ENCODE results near the gene NCF2.

The NCF2 gene

DNA sequence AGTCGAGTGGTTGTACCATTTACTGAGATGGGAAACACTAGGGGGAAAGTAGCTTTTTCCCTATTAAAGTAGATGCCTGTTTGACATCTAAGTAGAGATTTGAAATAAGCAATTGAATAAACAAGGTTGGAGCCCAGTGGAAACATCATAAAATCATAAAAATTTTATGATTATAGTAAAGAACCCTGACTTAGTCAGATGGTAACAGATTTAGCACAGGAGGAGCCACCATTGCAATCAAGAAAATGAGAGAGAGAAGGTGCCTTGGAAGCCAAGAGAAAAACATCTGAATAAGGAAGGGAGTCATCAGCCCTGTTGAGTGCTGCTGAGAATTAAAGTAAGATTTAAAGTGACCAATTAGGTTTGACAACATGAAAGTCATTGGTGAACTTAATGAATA is 68.2 kb downstream of the NCF2 start:
- H3K9me3 Mint-ChIP-seq, result no peaks in the 10 kb centered on the region
- no peak overlapping the region for H3K4me3 Mint-ChIP-seq
- H3K27me3 Mint-ChIP-seq, result no peaks in the 10 kb centered on the region
- no peak overlapping the region for H3K27ac Mint-ChIP-seq
- ATAC-seq, result no peak
- H3K36me3 Mint-ChIP-seq, result peaks cover 46% of the 10 kb centered on the region
- H3K4me1 Mint-ChIP-seq, result no peaks in the 10 kb centered on the region

DNA sequence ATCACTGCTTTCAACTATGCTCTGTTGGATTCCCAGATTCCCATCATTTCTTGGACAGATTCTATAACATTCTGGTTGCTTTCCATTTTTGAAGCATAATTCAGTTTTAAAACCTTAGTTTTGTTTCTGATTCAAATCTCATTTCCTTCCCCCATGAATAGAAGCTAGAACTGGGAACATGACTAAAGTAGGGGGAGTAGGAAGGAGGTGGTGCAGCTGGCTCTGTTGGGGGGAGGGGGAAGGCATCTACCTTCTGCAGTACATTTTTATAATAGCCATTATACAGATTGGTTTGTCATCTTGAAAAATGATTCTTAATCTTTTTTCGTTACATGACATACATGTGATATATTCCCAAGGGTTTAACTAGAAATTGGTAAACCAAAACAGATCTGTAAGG is 69.9 kb downstream of the NCF2 start:
- H3K36me3 Mint-ChIP-seq, result peaks cover 52% of the 10 kb centered on the region
- ATAC-seq, result no peak
- H3K27ac Mint-ChIP-seq, result no peak overlapping the region
- H3K9me3 Mint-ChIP-seq, result no peaks in the 10 kb centered on the region
- no peaks in the 10 kb centered on the region for H3K4me1 Mint-ChIP-seq
- no peaks in the 10 kb centered on the region for H3K27me3 Mint-ChIP-seq
- H3K4me3 Mint-ChIP-seq, result no peak overlapping the region

DNA sequence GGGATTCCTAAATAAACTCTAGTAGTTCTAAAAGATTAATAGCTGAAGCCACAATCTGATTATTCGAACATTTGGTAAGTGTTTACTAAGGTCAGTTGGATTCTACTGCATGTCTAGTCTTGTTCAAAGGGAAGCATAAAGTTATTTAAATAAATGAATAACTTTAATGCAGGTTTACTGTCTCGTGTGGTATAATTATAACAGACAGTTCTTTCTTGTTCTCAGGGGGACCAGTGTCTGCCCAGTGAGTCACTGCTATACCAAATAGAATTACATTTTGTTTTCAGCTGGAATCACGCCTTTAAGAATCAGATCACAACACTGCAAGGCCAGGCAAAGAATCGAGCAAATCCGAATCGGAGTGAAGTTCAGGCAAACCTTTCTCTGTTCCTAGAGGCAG is 72.9 kb downstream of the NCF2 start:
- peaks cover 41% of the 10 kb centered on the region for H3K36me3 Mint-ChIP-seq
- H3K9me3 Mint-ChIP-seq, result no peaks in the 10 kb centered on the region
- H3K27me3 Mint-ChIP-seq, result no peaks in the 10 kb centered on the region
- H3K4me3 Mint-ChIP-seq, result no peak overlapping the region
- ATAC-seq, result no peak
- H3K4me1 Mint-ChIP-seq, result no peaks in the 10 kb centered on the region
- no peak overlapping the region for H3K27ac Mint-ChIP-seq

DNA sequence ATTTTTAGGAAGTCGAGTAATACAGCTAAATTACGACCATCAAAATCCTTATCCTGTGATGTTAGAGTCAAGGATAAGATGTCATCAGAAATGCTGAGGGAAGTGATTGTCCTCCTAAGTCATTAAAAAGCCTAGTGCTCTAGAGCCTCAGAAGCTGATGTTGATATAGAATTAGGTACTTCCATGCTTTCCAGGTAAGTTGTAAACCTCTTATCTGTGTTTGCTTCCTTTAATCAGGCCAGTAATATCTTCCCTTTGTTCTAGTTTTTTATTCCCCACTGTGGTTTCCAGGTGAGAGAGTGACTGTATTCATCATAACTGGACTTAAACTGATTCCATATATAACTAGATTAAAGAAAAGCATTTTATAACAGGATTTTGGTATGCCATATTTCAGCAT is 73.5 kb downstream of the NCF2 start:
- Mint-ChIP-seq H3K27ac (no peak overlapping the region), H3K27me3 (no peaks in the 10 kb centered on the region), H3K36me3 (peaks cover 44% of the 10 kb centered on the region), H3K9me3 (no peaks in the 10 kb centered on the region), H3K4me3 (no peak overlapping the region), H3K4me1 (peaks cover 6% of the 10 kb centered on the region)
- ATAC-seq, result no peak

DNA sequence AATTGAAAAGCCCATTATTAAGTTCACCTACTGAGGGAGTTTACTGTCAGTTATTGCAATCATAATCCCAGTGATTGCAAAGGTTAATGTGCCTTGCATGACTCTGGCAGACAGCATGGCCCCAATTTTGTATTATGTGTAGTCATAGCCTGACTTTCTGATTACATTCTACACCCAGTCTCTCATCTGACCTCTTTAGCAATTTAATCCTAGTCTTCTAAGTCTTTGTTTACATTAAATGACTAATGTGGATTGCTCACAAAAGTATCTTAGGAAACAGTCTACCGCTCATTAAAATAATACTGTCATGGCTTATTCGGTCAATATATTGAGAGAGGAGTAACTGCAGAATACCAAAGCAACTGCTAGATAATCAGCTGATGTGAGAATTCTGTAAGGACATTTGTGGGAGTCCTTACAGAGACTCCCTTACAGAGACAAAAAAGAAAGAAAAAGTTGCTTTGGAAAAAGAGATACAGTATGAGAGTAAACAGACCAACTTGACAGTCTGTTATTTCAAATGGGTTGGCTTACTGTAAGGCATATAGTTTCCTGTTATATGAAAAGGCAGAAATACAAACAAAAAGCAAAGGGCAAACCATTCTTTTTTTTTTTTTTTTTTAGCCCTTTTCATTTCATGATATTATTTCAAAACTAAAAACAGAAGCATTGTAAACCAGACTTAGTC is 75.1 kb downstream of the NCF2 start:
- peaks cover 35% of the 10 kb centered on the region for H3K36me3 Mint-ChIP-seq
- no peaks in the 10 kb centered on the region for H3K9me3 Mint-ChIP-seq
- H3K27me3 Mint-ChIP-seq, result no peaks in the 10 kb centered on the region
- H3K4me1 Mint-ChIP-seq, result peaks cover 15% of the 10 kb centered on the region
- peak overlapping the region; percentile 53 for H3K27ac Mint-ChIP-seq
- no peak for ATAC-seq
- H3K4me3 Mint-ChIP-seq, result no peak overlapping the region

DNA sequence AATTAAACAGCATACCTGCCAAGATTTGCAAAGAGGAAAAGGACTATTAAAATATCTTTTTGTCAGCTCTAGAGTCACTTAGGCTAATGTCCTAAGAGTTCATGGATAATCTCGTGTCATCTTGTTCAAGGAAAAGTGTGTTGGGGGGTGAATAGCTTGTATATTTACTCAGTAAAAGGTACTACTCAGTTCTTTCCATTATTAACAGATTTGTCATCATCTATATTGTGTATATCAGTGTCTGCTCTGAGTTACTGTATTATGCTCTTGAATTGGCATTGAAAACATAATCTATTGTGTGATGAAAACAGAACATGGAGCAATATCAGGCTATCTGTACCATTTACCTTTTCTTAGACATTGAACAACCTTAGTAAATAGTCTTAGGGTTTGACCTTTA is 76.0 kb downstream of the NCF2 start:
- Mint-ChIP-seq H3K4me3 (no peak overlapping the region), H3K27me3 (no peaks in the 10 kb centered on the region), H3K27ac (no peak overlapping the region), H3K9me3 (no peaks in the 10 kb centered on the region), H3K4me1 (peaks cover 15% of the 10 kb centered on the region), H3K36me3 (peaks cover 34% of the 10 kb centered on the region)
- ATAC-seq, result no peak

DNA sequence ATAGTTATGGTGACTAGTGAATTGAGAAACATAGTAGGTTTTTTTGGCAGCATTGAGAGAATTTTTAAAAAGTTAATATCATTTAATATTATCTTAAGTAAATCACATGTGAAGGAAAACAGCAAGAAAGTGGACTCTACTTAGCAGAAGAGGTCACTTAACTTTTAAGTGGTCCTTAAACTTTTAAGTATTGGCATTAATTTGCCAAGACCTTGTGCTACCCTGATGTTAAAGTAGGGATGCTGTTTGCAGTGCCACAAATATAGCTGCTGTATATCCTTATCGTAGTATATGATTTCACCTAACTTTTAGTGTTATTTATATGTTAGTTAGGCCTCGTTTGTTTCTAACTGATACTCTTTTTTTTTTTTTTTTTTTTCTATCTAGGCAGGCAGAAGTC is 77.8 kb downstream of the NCF2 start:
- ATAC-seq, result no peak
- H3K27ac Mint-ChIP-seq, result no peak overlapping the region
- no peak overlapping the region for H3K4me3 Mint-ChIP-seq
- H3K4me1 Mint-ChIP-seq, result peaks cover 15% of the 10 kb centered on the region
- no peaks in the 10 kb centered on the region for H3K9me3 Mint-ChIP-seq
- H3K36me3 Mint-ChIP-seq, result peaks cover 24% of the 10 kb centered on the region
- no peaks in the 10 kb centered on the region for H3K27me3 Mint-ChIP-seq

DNA sequence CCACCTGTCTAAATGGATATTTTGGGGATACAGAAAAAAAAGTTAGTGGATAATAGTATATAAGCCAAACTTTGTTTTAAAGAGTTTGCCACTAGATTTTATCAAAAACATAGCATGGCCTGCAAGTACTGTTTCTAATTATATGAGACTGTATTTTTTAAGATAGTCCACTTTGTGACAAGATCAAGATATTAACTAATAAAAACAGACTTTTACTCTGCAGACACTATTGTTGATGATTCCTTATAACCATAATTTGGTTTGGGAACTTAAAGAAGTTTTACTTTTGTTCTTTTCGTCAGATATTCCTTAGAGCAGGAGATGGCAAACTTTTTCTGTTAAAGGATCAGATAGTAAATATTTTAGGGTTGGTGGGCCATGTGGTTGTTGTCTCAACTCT is 81.6 kb downstream of the NCF2 start:
- Mint-ChIP-seq H3K36me3 (peaks cover 8% of the 10 kb centered on the region), H3K27me3 (no peaks in the 10 kb centered on the region), H3K27ac (no peak overlapping the region), H3K4me3 (no peak overlapping the region), H3K9me3 (no peaks in the 10 kb centered on the region), H3K4me1 (peaks cover 15% of the 10 kb centered on the region)
- ATAC-seq, result no peak

DNA sequence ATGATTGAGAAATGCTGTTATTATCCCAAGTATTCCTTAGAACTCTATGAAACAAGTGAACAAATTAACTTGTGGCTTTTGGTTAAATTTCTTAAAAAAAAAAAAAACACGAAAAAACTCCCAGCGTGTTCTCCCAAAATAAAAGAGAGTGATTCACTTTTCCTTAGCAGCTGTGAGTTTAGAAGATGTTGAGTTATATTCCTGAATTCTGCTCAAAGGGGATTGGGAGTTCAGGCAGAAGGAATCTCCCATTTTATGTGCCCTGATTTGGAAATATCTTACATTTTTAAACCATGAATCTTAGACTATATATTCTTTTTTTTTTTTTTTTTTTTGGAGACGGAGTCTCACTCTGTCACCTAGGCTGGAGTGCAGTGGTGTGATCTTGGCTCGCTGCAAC is 83.7 kb downstream of the NCF2 start:
- no peak for ATAC-seq
- no peaks in the 10 kb centered on the region for H3K9me3 Mint-ChIP-seq
- H3K36me3 Mint-ChIP-seq, result no peaks in the 10 kb centered on the region
- H3K27ac Mint-ChIP-seq, result no peak overlapping the region
- H3K4me1 Mint-ChIP-seq, result peaks cover 7% of the 10 kb centered on the region
- H3K27me3 Mint-ChIP-seq, result no peaks in the 10 kb centered on the region
- H3K4me3 Mint-ChIP-seq, result no peak overlapping the region

All from stimulated activated memory B cell treated with anti-CD40 and anti-IgM and Interleukin-4, amounts not matched to agents 10 μg/mL and 1 μg/mL and 100 μg/mL, for 72 hours (primary cell).